SHP77 (cell line): ENCODE results near the gene TFAP2A.

Experiments
- DNase-seq, 2 experiments: peaks; one replicate each; lab custom pipeline; 2025; lab: John Stamatoyannopoulos, UW

The TFAP2A gene

DNA sequence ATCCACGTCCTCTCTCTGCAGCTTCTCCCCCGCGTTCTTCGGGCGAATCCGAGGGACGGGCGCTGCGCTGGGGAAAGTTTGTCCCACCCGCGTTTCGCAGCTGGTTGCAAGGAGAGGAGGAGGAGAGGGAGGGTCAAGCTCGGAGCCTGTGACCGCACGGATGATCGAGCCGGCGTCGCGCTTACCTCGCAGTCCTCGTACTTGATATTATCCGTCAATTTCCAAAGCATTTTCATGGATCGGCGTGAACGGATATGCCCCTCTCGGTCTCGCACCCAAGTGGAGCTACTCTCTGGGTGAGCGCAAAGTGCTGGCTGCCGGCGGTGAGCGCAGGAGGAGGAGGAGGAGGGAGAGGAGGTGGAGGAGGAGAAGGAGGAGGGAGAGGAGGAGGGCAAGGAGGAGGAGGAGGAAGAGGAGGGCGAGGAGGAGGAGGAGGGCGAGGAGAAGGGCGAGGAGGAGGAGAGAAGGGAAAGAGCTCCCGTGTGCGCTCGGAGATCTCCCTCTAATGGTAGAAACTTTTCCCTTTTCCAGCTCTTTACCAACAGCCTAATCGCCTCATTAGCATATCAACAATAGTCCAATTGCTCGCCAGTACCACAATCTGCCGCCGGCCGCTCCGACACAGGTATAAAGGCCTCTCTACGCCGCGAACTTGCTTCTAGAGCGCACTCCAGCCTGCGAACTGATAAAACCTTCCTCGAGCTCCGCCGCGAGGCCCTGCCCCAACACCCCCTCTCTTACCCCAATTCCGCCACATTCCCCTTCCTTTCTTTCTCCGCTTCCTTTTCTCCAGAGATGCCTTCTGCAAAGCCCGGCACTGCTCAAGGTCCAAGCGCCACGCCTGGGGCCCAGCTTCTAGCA, at the start of gene TFAP2A:
TSS of gene TFAP2A (minus strand) at position 319 of the 861 bp plus-strand sequence. CDS start at position 236, 83 bp downstream.
- DNase-seq, result no peak

DNA sequence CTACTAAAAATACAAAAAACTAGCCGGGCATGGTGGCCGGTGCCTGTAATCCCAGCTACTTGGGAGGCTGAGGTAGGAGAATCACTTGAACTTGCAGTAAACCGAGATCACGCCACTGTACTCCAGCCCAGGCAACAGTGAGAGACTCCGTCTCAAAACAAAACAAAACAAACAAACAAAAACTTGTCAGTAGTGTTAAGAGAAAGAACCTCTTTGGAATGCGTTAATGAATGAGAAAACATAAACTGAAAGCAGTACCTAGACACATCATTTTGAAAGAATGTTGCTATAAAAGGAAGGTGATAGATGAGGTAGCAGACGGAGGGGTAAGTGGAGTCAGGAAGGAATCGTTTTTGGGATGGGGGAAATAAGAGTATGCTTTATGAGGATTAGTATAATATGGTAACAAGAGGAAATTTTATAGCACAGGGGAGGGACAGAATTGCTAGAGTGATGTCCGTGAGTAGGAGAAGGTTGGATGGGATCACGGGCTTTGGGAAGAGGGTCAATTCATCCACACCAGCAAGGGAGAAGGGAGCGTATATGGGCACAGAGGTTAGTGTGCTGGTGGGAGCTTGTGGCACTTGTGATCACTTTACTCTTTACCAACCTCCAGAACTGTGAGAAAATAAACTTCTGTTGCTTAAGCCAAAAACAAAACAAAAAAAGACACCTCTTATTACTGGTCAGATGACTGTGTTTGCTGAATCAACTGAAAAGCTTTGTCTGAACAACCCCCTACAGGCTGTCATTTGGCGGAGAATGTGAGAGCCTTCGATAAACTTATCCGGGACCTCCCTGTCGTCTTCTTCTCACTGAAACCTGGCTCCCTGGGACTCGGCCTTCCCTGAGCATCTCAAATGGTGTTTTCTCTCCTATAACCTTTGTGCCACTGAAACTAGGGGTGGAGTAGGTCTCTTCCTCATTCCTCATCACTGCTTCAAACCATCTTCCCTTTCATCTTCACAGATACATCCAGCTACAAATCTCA, 48.9 kb upstream of the TFAP2A start:
- DNase-seq, result no peak

DNA sequence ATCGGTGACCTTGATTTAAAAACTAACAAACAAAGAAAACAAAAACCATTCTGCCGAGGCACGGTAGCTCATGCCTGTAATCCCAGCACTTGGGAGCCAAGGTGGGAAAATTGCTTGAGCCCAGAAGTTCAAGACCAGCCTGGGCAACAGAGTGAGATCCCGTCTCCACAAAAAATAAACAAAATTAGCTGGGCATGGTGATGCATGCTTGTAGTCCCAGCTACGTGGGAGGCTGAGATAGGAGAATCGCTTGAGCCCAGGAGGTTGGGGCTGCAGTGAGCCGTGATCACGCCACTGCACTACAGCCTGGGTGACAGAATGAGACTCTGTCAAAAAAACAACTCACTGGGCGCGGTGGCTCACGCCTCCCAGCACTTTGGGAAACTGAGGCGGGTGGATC, 48.2 kb upstream of the TFAP2A start:
- no peak for DNase-seq

DNA sequence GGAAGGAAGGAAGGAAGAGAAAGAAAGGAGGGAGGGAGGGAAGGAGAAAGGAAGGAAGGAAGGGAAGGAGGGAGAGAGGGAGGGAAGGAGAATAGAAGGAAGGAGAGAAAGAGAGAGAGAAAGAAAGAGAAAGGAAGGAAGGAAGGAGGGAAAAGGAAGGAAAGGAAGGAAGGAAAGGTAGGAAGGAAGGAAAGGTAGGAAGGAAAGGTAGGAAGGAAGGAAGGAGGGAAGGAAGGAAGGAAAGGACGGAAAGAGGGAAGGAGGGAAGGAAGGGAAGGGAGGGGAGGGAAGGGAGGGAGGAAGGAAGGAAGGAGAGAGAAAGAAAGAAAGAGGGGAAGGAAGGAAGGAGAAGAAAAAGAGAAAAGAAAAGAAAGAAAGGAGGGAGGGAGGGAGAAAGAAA, 47.0 kb upstream of the TFAP2A start:
- DNase-seq, result no peak

GRCh38 chr6:10460096-10460495, 45.2 kb upstream of the TFAP2A start:
- no peak for DNase-seq

- DNase-seq, result no peak
Measured at GRCh38 chr6:10458287-10458686, 43.4 kb upstream of the TFAP2A start.

DNA sequence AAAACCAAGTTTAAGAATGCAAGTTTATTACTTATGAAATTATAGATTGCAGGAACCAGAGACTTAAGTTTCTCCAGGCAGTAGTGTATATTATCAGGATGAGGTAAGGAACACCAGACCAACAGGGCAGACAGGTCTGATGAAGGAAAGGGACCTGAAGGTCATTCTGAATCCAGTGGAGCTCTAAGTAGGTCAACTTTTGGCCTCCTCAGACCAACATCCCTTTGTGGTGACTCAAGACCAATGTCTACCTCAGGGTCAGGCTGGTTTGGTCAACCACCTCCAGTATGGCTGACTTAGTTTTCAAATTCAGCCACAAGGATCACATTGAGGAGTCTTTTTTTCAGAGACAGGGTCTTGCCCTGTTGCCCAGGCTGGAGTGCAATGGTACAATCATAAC, 38.7 kb upstream of the TFAP2A start:
- no peak for DNase-seq

- DNase-seq, result no peak
Measured at GRCh38 chr6:10451828-10452509, 37.1 kb upstream of the TFAP2A start.

GRCh38 chr6:10451394-10451793, 36.5 kb upstream of the TFAP2A start:
- no peak for DNase-seq

DNA sequence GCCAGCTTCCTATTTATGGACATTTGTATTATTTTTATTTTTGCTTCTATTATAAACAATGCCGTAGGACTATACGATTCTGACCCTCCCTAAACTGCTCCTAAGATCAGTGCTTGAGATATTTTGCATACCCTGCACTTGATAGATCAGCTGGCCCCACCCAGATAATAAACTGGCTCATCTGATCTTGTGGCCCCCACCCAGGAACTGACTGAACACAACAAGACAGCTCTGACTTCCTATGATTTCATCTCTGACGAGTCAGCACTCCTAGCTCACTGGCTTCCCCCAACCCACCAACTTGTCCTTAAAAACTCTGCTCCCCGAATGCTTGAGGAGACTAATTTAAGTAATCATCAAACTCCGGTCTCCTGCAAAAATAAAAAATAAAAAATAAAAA, 34.9 kb upstream of the TFAP2A start:
- DNase-seq, result no peak

- no peak for DNase-seq
Measured at GRCh38 chr6:10448096-10448495, 33.2 kb upstream of the TFAP2A start.

DNA sequence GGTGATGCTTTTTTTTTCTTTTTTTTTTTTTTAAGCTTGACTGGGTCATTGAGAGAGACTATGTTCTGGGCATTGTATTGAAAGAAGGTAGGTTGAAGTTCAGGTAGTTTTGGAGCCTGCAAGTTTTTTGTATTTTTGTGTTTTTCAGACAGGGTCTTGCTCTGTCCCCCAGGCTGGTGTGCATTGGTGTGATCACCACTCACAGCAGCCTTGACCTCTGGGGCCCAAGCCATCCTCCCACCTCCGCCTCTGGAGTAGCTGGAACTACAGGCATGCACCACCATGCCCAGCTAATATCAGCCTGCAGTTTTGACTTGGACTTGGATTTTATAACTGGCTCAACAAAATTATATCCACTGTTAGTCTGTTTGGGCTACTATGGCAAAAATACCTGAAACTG, 31.7 kb upstream of the TFAP2A start:
- no peak for DNase-seq

GRCh38 chr6:10441655-10442009, 26.8 kb upstream of the TFAP2A start:
- no peak for DNase-seq

GRCh38 chr6:10441004-10441654, 26.3 kb upstream of the TFAP2A start:
- no peak for DNase-seq

DNA sequence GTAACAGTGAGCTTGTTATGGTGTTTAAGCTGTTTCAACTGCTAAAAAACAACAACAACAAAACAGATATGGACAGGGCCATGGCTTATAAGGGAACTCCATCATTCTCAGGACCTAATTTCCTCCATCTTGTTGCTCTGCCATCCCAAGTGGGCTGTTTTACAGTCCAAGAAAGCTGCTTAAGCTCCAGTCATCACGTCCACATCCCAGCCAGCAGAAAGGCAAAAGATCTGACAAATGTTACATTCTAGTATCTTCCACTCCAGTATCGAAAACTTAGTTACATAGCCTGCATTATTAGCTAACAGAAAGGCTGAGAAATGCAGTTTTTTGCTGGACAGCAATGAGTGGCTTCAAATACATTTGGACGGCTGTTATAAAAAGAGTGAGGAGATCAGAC, 23.0 kb upstream of the TFAP2A start:
- DNase-seq, result no peak

- DNase-seq, result no peak
Measured at GRCh38 chr6:10434235-10434634, 19.4 kb upstream of the TFAP2A start.

DNA sequence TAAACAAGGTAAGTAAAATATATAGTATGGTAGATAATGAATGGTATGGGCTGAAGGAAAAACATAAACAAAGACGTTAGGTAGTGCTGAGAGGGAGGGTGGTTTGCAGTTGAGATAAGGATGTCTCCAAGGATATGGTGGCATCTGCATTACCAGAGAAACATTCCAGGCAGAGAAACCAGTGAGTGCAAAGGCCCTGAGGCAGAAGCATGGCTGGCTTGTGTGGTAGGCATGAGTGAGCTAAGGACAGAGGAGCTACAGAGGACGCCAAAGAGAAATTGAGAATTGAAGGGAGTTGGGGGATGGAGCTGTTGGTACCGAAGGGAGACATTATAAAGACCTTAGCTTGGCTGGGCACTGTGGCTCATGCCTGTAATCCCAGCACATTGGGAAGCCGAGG, 18.4 kb upstream of the TFAP2A start:
- DNase-seq, result no peak

DNA sequence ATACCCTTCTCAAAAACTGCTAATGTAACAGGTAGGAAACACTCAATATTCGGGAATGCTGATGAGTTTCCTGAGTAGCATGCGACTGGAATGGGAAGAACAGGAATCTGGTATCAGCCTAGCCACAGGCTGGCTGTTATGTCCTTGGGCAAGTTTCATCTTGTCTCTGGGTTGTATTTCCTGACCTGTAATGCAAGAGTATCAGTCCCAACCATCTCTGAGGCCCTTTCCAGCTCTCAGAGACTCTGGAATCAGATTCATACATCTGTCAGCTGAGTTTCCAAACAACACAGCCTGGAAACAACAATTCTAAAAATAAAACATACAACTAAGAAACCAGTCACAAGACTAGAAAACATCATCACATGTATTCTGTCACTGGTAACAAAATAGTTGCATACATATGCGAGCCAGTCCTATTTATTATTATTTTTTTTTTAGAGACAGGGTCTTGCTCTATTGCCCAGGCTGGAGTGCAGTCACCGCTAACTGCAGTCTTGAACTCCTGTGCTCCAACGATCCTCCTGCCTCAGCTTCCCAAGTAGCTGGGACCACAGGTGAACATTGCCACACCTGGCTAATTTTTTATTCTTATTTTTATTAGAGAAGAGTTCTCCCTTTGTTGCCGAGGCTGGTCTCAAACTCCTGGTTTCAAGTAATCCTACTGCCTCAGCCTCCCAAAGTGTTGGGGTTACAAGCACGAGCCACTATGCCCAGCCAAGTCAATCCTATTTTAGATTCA, 16.7 kb upstream of the TFAP2A start:
- DNase-seq, result no peak

DNA sequence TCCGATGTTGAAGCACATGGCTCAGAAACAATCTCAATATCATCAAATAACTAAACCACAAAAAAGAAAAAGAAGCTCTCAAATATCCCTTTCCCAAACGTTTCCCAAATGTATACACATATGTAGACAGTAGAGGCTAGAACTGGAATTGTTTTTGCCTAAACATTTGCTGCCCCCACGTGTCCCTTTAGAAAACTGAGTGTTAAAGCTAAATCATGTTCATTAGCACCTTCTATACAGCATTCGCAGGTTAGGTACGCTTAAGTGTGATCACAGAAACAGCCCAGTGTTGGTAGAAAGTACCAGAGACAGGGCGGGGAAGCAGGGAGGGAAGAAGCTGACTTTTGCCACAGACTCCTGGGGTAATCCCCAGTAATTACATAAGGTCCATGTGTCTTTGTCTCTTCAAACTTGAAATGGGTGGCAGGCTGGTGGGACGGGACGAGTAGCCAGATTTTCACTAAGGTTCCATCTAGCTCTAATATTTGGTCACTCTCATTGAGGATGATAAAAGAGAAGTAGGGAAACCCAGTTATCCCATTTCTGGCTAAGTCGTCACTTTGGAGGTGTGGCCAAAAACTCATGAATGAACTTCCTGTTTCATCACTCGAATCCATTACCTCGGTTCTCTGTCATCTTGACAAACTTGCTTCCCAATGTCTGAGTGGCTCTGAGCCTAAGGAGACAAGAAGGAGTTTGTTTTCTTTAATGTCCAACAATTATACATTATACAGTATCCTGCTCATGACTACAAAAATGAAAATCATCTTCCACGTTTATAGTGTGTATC, 15.0 kb upstream of the TFAP2A start:
- DNase-seq, result peak; percentile 59 to 68

DNA sequence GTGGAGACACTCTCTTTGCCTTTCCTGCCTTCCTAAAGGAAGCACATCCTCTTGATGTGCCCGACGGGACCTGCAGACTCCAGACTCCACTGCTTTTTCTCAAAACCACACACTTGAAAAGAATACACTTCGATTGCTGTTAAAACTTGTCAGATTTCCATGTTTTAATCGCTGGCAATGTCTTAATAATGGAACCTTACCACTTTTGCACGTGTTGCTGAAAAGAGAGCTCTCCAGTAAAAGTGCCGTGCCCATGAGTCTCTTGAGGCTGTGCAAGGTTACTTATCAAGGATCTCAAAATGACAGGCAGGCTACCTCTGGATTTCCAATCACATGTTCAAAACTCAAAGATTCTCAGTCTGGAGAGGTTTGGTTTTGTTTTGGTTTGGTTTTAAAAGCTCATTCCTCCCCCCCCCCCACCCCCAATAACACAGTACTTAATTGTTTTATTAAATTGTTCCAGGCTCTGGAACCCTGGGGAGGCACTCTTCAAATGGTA, 12.0 kb upstream of the TFAP2A start:
- no peak for DNase-seq
